ENCODE data around the gene EHF. TPM values are rescaled to one million over a fixed set of nuclear protein-coding genes. Genes with fewer than 3 reads are reported as not detected.
A peak's percentile ranks its signal among the peaks of the same experiment; 100 is the strongest.

The EHF gene
- total RNA-seq, 1 experiment from 2014 or later: not detected

GRCh38 chr11:34601609-34602008, 19.3 kb upstream of the EHF start:
- no peak for DNase-seq (ENCODE audit: low read depth)

DNA sequence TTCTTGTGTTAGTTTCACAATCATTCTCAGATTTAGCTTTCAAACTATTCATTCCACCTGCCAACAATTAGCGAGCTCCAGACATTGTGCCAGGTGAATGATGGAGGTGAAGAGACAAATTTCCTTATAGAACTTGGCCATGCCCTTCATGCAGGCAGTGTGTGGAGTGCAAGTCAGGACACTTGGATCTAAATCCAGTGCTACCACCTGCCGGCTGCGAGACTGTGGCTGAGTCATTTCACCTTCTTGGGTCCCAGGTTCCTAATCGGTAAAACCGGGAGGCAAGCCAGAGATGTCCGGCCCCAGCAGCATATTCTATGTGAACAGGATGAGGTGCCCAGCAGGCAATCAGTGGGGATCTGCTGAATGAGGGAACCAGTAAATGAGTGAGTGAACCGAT, 18.6 kb upstream of the EHF start:
- no peak for DNase-seq (ENCODE audit: low read depth)

DNA sequence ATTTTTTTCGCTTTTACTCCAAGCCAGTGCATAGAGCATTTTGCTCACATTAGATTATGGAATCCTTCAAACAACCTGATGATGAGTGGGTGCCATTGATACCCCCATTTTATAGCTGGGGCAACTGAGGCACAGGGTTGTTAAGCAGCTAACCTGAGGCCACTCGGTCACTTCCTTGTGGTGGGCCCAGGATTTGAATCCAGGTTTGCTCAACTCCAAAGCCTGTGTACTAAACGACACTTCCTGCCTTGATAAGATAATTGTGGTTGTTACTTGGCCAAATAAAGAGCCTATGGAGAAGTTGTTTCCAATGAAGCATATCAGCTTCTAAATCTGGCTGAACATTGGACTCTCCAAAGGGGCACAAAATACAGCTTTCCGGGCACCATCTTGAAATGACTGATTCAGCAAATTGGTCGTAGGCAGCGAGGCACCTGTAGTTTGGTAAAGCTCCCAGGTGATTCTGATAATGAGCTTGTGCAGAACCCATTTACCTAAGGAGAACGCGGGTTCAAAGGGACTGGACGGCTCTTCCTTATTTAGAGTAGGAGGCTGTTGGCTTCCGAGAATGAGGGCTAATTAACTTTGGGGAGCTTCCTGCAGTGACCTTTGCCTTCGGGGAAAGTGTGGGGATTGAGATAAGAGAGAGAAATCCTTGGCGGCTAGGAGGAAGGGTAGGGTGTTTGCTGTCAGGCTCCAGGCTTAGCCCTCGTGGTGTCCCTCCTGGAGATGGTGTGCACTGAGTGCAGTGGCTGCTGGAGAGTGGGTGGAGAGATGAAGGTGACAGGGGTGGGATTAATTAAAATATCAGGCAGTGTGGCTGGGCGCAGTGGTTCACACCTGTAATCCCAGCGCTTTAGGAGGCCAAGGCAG, 17.5 kb upstream of the EHF start:
- DNase-seq (ENCODE audit: low read depth): no peak

DNA sequence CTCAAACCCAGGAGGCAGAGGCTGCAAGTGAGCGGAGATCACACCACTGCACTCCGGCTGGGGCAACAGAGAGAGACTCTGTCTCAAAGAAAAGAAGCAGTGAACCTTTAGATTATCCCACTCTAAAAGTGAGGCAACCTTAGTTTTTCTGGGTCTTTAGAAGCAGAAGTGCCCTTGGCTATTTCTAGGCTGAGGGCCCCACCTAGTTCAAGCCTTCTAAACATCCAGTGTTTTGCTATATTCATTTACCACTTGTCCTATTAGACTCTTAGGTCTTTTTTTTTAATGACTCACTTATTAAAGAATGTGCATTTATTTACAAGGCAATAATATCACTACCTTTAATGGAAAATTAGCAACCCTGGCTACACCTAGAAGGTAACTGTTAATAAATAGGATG, 16.7 kb upstream of the EHF start:
- DNase-seq (ENCODE audit: low read depth): no peak

GRCh38 chr11:34604911-34605310, 16.0 kb upstream of the EHF start:
- DNase-seq (ENCODE audit: low read depth): no peak

- no peak for DNase-seq (ENCODE audit: low read depth)
These were observed 15.2 kb upstream of the EHF start for GRCh38 chr11:34605481-34606325.

DNA sequence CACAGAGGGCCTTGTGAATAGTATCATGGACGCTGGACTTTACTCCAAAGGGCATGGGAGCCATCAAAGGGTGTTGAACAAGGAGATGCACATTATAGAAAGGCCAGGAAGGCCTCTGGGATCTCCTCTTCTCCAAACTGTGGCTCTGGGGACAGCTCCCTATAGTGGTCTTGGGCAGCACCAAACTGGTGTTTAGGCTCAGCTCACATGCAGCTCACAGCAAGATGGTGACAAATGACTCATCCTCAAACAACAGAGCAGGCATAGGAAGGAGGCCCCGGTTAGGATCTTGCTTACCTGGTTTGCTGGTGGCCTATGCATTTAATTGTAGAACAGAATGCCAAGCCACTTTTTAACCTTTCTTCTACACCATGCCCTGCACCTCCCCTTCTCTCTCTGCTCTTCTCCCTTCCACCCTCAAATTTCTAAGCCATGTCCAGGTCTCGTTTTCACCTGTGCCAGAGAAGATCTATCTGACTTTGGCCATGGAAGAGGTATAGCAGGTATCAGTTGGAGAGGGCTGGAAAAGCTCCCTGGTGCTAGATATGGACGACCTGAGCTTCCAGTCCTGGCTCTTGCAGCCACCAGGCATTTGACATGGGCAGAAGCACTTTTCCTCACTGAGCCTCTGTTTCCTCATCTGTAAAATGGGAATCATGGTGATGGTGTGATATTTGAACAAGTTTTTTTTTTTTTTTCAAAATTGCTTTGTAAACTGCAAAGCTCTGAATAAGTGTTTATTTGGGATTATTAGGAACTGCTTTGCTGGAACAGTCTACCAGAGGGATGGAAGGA, 14.4 kb upstream of the EHF start:
- no peak for DNase-seq (ENCODE audit: low read depth)

DNA sequence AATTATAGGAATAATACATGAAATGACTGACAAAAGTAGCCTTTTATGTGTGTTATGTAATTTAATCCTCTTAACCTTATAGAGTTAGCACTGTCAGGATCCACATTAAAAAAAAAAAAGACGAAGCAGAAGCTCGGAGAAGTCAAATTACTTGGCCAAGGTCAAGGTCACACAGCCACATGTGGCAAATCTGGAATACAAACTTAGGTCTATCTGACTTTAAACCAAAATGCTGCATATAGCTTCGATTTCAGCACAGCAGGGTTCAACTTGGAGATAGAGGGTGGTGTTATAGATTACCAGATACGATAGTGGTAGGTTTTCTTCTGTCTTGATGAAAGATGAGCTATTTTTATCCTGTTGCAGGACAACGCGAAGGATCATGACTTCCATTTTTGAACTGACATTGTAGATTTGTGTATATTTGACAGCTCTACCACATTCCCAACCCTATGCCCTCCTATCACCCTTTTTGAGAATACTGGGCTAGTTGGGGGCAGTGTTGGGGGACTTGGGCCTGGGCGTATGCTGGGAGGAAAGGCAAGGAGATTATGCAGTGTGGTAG, 11.6 kb upstream of the EHF start:
- no peak for DNase-seq (ENCODE audit: low read depth)

GRCh38 chr11:34609850-34610249, 11.0 kb upstream of the EHF start:
- peak; percentile 18 for DNase-seq (ENCODE audit: low read depth)

GRCh38 chr11:34610324-34611041, 10.4 kb upstream of the EHF start:
- DNase-seq (ENCODE audit: low read depth): no peak

- DNase-seq (ENCODE audit: low read depth): no peak
These were observed 7.9 kb upstream of the EHF start for GRCh38 chr11:34613015-34613414.

DNA sequence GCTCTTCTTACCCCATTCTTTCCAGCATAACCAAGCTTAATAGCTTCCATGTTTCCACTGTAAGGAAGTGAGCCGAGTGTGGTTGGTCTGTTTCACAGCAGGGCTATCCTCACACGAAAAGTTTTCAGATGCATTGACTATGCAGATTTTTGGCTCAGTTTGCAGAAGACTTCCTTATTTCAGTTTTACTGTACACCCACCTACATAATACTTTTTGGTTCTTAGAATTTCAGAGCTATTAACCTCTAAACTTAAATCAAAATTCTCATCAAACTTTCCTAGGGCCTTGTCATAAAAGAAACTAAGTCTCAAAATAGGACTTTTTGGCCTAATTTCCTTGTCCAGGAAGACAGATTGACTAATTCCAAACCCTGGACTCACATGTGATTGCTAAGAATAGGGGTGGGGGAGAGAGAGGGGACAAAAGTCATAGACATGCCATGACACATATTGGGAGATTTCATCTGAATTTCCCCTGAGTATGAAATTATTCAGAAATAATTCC, 7.3 kb upstream of the EHF start:
- no peak for DNase-seq (ENCODE audit: low read depth)

DNA sequence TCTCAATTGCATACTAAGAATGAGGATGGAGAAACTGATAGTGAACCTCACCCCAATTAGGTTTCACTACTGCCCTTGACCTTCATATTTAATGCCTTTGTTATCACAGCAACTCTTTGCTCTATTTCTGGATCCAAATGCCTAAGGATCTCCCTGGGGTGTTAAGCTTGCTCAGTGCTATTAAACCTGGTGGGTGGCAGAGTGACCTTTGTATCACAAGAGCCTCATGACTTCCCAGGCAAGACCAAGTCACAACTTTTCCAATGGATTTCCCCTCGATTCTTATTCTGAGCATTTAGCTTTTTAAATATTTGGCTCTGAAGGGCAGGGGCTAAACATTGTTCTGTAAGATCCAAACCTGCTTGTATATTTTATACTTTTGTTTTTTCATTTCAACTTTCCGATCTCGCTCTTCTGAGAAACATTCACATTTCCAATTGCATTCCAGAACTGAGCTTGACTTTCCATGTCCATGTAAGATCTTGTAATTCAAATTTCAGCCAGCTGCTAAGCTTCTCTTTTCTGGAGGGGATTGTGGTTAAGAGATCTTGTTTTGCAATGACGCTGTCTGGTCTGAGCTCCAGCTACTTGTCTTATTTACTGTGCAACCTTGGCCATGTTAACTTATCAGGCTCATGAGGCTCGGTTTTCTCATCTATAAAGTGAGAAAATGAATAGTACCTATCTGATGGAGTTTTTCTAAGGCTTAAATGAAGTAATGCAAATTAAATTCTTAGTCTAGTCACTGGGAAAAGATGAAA, 6.4 kb upstream of the EHF start:
- no peak for DNase-seq (ENCODE audit: low read depth)

DNA sequence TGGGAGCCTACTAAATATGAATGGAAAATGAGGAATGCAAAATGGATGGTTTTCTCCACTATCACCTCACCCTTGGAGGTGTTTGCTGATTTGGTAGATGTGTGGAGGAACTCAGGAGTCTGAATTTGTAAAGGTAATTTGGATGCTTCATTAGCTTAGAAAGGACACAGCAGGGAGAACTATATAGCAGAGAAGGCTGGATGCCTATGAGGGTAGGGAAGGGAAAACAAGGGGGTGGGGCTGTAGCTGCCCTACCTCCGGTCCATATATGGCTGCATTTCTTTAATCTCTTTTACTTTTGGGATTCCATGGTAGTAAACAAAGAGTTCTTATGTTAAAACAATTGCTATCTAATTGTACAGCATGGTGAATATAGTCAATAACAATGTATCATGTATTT, 4.8 kb upstream of the EHF start:
- DNase-seq (ENCODE audit: low read depth): no peak

DNA sequence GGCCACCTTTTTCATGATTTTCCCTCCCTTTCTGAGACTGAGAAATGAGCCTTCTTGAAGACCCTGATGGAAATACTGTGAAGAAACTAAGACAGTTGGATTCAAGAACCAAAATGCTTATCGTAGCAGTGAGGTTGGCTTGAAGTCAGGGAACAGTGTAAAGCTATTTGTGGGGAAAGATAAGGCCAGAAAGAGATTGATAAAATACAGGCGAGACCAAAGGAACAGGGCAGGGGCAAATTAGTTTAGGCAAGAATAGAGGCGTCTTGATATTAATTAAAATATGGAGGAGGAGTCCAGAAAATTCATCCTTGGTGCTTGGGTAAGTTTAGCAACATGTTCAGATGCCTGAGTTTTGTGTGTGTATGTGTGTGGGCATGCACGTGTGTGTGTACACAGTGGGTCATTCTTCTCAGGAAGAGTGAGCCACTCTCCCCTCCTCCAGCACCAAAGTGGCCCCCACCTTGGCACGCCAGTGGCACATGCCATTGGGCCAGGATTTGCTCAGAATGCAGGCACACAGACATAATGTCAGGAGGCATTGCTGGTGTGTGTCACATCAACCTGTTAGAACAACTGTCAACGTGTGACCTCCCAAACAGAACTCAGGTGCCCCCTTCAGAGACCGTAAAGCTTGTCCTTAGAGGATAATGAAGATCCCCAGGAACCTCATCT, 3.9 kb upstream of the EHF start:
- no peak for DNase-seq (ENCODE audit: low read depth)

DNA sequence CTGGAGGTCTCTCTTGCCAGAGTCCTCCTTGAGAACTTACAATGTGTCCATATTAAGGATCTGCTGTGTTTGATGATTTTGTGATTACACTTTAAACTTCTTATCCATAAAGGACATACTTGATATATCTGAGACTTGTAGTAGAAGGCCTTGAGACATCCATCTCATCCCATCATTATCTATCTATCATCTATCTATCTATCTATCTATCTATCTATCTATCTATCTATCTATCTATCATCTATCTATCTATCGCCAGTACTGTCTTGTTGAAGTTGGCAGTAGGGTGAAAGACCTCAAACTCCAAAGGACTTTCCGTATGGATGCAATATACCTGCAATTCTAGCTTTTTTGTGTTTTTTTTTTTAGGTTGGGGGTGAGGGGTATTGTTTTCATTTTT, 2.5 kb upstream of the EHF start:
- no peak for DNase-seq (ENCODE audit: low read depth)

DNA sequence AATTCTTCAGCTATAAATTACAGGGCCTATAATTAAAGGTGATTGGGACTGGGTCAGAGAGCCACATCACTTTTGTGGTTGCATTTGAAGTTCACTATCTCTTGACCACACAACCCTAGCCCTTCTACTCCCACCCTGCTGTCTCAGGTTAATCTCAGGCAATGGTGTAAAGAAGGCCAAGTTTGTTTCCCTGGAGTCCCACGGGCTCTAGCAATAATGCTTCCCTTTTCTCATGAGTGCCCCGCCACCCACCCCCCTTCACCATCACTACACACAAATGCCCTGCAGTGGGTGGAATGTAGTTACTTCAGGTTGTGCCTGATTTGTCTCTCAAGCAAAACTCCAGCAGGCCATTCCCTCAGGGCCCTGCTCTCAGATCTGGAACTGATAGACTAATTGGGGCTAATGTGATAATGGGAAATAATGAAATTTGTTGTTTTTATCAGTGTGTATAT, 1.8 kb upstream of the EHF start:
- no peak for DNase-seq (ENCODE audit: low read depth)

- no peak for DNase-seq (ENCODE audit: low read depth)
These were observed 691 bp upstream of the EHF start for GRCh38 chr11:34620202-34620601.

DNA sequence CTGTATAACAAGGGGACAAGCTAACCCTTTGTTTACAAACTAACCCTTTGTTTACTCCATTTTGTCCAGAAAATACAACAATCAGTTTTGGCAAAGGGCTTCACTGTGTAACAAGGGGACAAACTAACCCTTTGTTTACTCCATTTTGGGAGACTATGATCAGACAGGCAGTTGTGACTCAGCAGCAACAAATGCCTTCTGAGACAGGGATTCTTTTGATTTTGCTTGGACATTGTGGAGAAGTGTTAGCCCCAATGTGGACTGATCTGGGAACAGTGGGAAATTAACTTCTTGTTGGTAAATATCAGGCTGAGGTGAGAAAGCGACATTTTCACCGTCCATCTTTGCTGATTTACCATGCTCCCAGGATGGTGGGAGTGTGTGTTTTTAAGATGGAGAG, 983 bp downstream of the EHF start:
- DNase-seq (ENCODE audit: low read depth): peak; percentile 20

Measured in HT1080 (cell line).